IMR-90 (cell line): Measurements from ENCODE around the gene CCDC150. TPM values are rescaled to one million over a fixed set of nuclear protein-coding genes. Genes with fewer than 3 reads are reported as not detected.

Experiments
- ATAC-seq: fragments of 200-7000 bp; cut with Tn5 transposase; 2 replicates; pipeline ENCODE4 v1.9.1; 2020; ENCODE audit warnings: low read depth, mild to moderate bottlenecking, moderate library complexity
- BruUV-seq: library from RNA; stranded (reverse); fragments of 400-500 nt; replicated peaks from 2 replicates; lab custom pipeline; 2021; lab: Mats Ljungman, UMichigan
- CTCF ChIA-PET: fragments of 300-600 bp; formaldehyde crosslinking; extraction: SDS; loops from one replicate; lab custom pipeline; 2021; ENCODE audit warnings: antibody characterized with exemption; lab: Yijun Ruan, JAX
- POLR2A ChIA-PET: fragments of 300-600 bp; sonication (Branson Sonifier 250); formaldehyde crosslinking; loops from one replicate; lab custom pipeline; 2022; ENCODE audit warnings: antibody characterized with exemption; ENCODE audit not compliant: unreplicated experiment; lab: Charles Lee
- DNase-seq: peaks from one replicate; pipeline ENCODE4 v3.0.0; 2013
- H2AFZ ChIP-seq: replicated peaks from 2 replicates; pipeline ENCODE3; 2013; ENCODE audit warnings: low read length, mild to moderate bottlenecking; ENCODE audit not compliant: poor library complexity
- H2AK5ac ChIP-seq: 2 replicates; pipeline ENCODE4 v1.6.1; 2013; ENCODE audit warnings: low read depth, low read length, inconsistent platforms
- H2AK9ac ChIP-seq: replicated peaks from 2 replicates; pipeline ENCODE3; 2013; ENCODE audit warnings: mild to moderate bottlenecking, low read depth, low read length, moderate library complexity; ENCODE audit not compliant: poor library complexity
- H2BK120ac ChIP-seq: 2 replicates; pipeline ENCODE4 v1.6.1; 2013; ENCODE audit warnings: low read depth, low read length, inconsistent platforms
- H2BK15ac ChIP-seq: 3 replicates; pipeline ENCODE4 v1.6.1; 2013; ENCODE audit warnings: low read depth, low read length, inconsistent platforms
- H2BK20ac ChIP-seq: 2 replicates; pipeline ENCODE4 v1.6.1; 2013; ENCODE audit warnings: low read depth, mild to moderate bottlenecking, inconsistent platforms, low read length, moderate library complexity
- H2BK5ac ChIP-seq: 2 replicates; pipeline ENCODE4 v1.6.1; 2013; ENCODE audit warnings: mild to moderate bottlenecking, low read depth, low read length, inconsistent platforms; ENCODE audit not compliant: poor library complexity, severe bottlenecking
- H3K14ac ChIP-seq: replicated peaks from 2 replicates; pipeline ENCODE4 v1.6.1; 2013; ENCODE audit warnings: low read depth, low read length, inconsistent platforms
- H3K18ac ChIP-seq: 2 replicates; pipeline ENCODE4 v1.6.1; 2013; ENCODE audit warnings: low read depth, low read length, control low read depth
- H3K23ac ChIP-seq: 2 replicates; pipeline ENCODE4 v1.6.1; 2013; ENCODE audit warnings: low read depth, low read length, inconsistent platforms
- H3K27ac ChIP-seq: 2 replicates; pipeline ENCODE4 v1.5.1; 2013; ENCODE audit warnings: mild to moderate bottlenecking, control low read depth, low read length; ENCODE audit not compliant: insufficient read depth
- H3K27me3 ChIP-seq: 2 replicates; pipeline ENCODE4 v1.6.1; 2013; ENCODE audit warnings: low read length; ENCODE audit not compliant: control insufficient read depth, insufficient read depth
- H3K36me3 ChIP-seq: 2 replicates; pipeline ENCODE4 v1.6.1; 2013; ENCODE audit warnings: low read length, mixed read lengths; ENCODE audit not compliant: control insufficient read depth, insufficient read depth
- H3K4ac ChIP-seq: 2 replicates; pipeline ENCODE4 v1.6.1; 2013; ENCODE audit warnings: low read depth, low read length, inconsistent platforms
- H3K4me1 ChIP-seq: 2 replicates; pipeline ENCODE4 v1.6.1; 2013; ENCODE audit warnings: low read length, mixed read lengths; ENCODE audit not compliant: control insufficient read depth, insufficient read depth
- H3K4me2 ChIP-seq: 2 replicates; pipeline ENCODE4 v1.6.1; 2013; ENCODE audit warnings: low read depth, mild to moderate bottlenecking, control low read depth, low read length, moderate library complexity
- H3K4me3 ChIP-seq: 2 replicates; pipeline ENCODE4 v1.5.1; 2013; ENCODE audit warnings: low read depth, mild to moderate bottlenecking, control low read depth, low read length, moderate library complexity; ENCODE audit not compliant: insufficient read depth
- H3K56ac ChIP-seq: 2 replicates; pipeline ENCODE4 v1.6.1; 2013; ENCODE audit warnings: low read length, inconsistent platforms; ENCODE audit not compliant: insufficient read depth; ENCODE audit errors: extremely low read depth
- H3K79me1 ChIP-seq, 2 experiments: 2 replicates each; pipeline ENCODE4 v1.6.1; 2013; ENCODE audit warnings: low read length in 2 of 2, inconsistent platforms in 1 of 2, low read depth in 1 of 2
- H3K9ac ChIP-seq: 2 replicates; pipeline ENCODE4 v1.6.1; 2013; ENCODE audit warnings: low read depth, low read length, control low read depth
- H3K9me1 ChIP-seq: 2 replicates; pipeline ENCODE4 v1.6.1; 2013; ENCODE audit warnings: low read length, inconsistent platforms; ENCODE audit not compliant: insufficient read depth
- H3K9me3 ChIP-seq: 2 replicates; pipeline ENCODE4 v1.6.1; 2013; ENCODE audit warnings: low read length; ENCODE audit not compliant: control insufficient read depth, insufficient read depth
- H4K20me1 ChIP-seq: 2 replicates; pipeline ENCODE4 v1.6.1; 2013; ENCODE audit warnings: low read length, inconsistent platforms; ENCODE audit not compliant: insufficient read depth
- H4K5ac ChIP-seq: 2 replicates; pipeline ENCODE4 v1.6.1; 2013; ENCODE audit warnings: mild to moderate bottlenecking, low read depth, low read length, control low read depth
- H4K8ac ChIP-seq, 2 experiments: 2 replicates each; pipeline ENCODE4 v1.6.1; 2013; ENCODE audit warnings: low read depth in 2 of 2, low read length in 2 of 2, control low read depth in 1 of 2, inconsistent platforms in 1 of 2
- H4K91ac ChIP-seq: 2 replicates; pipeline ENCODE4 v1.6.1; 2013; ENCODE audit warnings: low read depth, low read length, inconsistent platforms; ENCODE audit not compliant: insufficient read depth
- CEBPB ChIP-seq: IDR thresholded peaks from 2 replicates; pipeline ENCODE4 v1.6.1; 2012; ENCODE audit warnings: low read depth, low read length, improper control_type of control experiment
- CHD1 ChIP-seq: IDR thresholded peaks from 2 replicates; pipeline ENCODE4 v1.6.1; 2012; ENCODE audit warnings: low read depth, low read length, improper control_type of control experiment
- CTCF ChIP-seq: conservative IDR thresholded peaks from 2 replicates; pipeline ENCODE4 v1.5.1; 2012; ENCODE audit warnings: mild to moderate bottlenecking, low read depth, low read length, improper control_type of control experiment
- ELK1 ChIP-seq: fragments of 150-350 bp; IDR thresholded peaks from 2 replicates; pipeline ENCODE4 v1.6.1; 2016; ENCODE audit warnings: low read depth, mild to moderate bottlenecking, low read length, moderate library complexity, borderline replicate concordance
- FOS ChIP-seq: fragments of 150-350 bp; IDR thresholded peaks from 2 replicates; pipeline ENCODE4 v1.6.1; 2016; ENCODE audit warnings: low read depth, low read length
- MAFK ChIP-seq: IDR thresholded peaks from 2 replicates; pipeline ENCODE4 v1.6.1; 2012; ENCODE audit warnings: low read depth, low read length, improper control_type of control experiment
- MAZ ChIP-seq: IDR thresholded peaks from 2 replicates; pipeline ENCODE4 v1.6.1; 2012; ENCODE audit warnings: low read depth, mild to moderate bottlenecking, low read length, improper control_type of control experiment, moderate library complexity, borderline replicate concordance
- MXI1 ChIP-seq: IDR thresholded peaks from 2 replicates; pipeline ENCODE4 v1.6.1; 2012; ENCODE audit warnings: low read depth, mild to moderate bottlenecking, low read length, moderate library complexity, borderline replicate concordance
- NFE2L2 ChIP-seq: fragments of 150-350 bp; IDR thresholded peaks from 2 replicates; pipeline ENCODE4 v1.6.1; 2016; ENCODE audit warnings: low read depth, mild to moderate bottlenecking, low read length
- POLR2A ChIP-seq: IDR thresholded peaks from 2 replicates; pipeline ENCODE4 v1.6.1; 2012; ENCODE audit warnings: mild to moderate bottlenecking, low read depth, low read length
- RCOR1 ChIP-seq: IDR thresholded peaks from 2 replicates; pipeline ENCODE4 v1.6.1; 2012; ENCODE audit warnings: mild to moderate bottlenecking, low read length, improper control_type of control experiment; ENCODE audit not compliant: insufficient replicate concordance
- RFX5 ChIP-seq: IDR thresholded peaks from 2 replicates; pipeline ENCODE4 v1.8.0; 2012; ENCODE audit warnings: low read depth, mild to moderate bottlenecking, low read length, moderate library complexity
- SMC3 ChIP-seq: fragments of 150-350 bp; IDR thresholded peaks from 2 replicates; pipeline ENCODE4 v1.6.1; 2016; ENCODE audit warnings: low read depth, mild to moderate bottlenecking, antibody characterized with exemption, low read length, moderate library complexity
- USF2 ChIP-seq: fragments of 150-350 bp; IDR thresholded peaks from 2 replicates; pipeline ENCODE4 v1.6.1; 2017; ENCODE audit warnings: mild to moderate bottlenecking, antibody characterized with exemption, low read length, low read depth
- WGBS, 2 experiments: methylation state at CpG; one replicate each; pipeline versions ENCODE4 v1.1.5 to v1.1.7; 2013; ENCODE audit warnings: missing lambda C conversion rate in 2 of 2; ENCODE audit not compliant: insufficient read length in 1 of 2; ENCODE audit errors: extremely low coverage in 2 of 2; 5-methylcytosine and 5-hydroxymethylcytosine counted together
- dilution Hi-C: fragments of 300-500 bp; cut with HindIII; formaldehyde crosslinking; loops from one replicate; pipeline ENCODE4 v1.14.3; 2018; ENCODE audit warnings: low sequenced_read_pairs; ENCODE audit not compliant: unreplicated experiment
- in situ Hi-C: fragments of 300-500 bp; cut with MboI; formaldehyde crosslinking; loops from 3 replicates; pipeline ENCODE4 v1.14.3; 2019; ENCODE audit warnings: low sequenced_read_pairs, inconsistent platforms, mixed read lengths
- intact Hi-C: fragments of 100-400 bp; cut with micrococcal nuclease; formaldehyde crosslinking; loops from 2 replicates; pipeline ENCODE4 v1.10.0; 2022
- polyA plus RNA-seq, 3 experiments: library from polyadenylated mRNA; depleted of rRNA; stranded (reverse); fragments of >200 nt; gene quantifications; 2 replicates each; pipeline ENCODE4 v1.2.3, GENCODE V29; 2012; ENCODE audit warnings: low replicate concordance in 1 of 3
- total RNA-seq: library from RNA; depleted of rRNA; stranded (reverse); fragments of >200 nt; gene quantifications from 2 replicates; pipeline ENCODE4 v1.2.3, GENCODE V29; 2012

CCDC150 gene
- total and polyA plus RNA-seq, 2 of the 4 experiments (the other 2 are of a cell fraction), result 3.8 to 4.3 TPM

- H2AK5ac ChIP-seq, result no peak overlapping the region
- H2BK120ac ChIP-seq, result no peak overlapping the region
- H3K27me3 ChIP-seq, result no peaks in the 10 kb centered on the region
- no peak overlapping the region for H4K5ac ChIP-seq
- no peak overlapping the region for H3K27ac ChIP-seq
- peaks cover 15% of the 10 kb centered on the region for H3K9me3 ChIP-seq
- no peak overlapping the region for H3K4ac ChIP-seq
- H4K8ac ChIP-seq, result no peak overlapping the region
- TF ChIP-seq ELK1 (no peak), FOS (no peak), CEBPB (no peak), USF2 (no peak), MXI1 (no peak), RFX5 (no peak), RCOR1 (no peak), SMC3 (no peak), CHD1 (no peak), CTCF (no peak), POLR2A (no peak), NFE2L2 (no peak), MAZ (no peak), MAFK (no peak)
- H3K9me1 ChIP-seq, result no peaks in the 10 kb centered on the region
- no CpG with 5 or more reads among the region's 1 CpG for WGBS, 2 experiments
- H3K9ac ChIP-seq, result no peak overlapping the region
- no peak overlapping the region for H3K56ac ChIP-seq
- ATAC-seq (no peak), DNase-seq (no peak)
- H2BK20ac ChIP-seq, result no peak overlapping the region
- no peak overlapping the region for H2AK9ac ChIP-seq
- intact Hi-C loops, result no loop called here
- H3K79me1 ChIP-seq, result peaks cover 7 to 12% of the 10 kb centered on the region in 2 experiments; a peak in 2 of 4 replicates
- H3K23ac ChIP-seq, result no peak overlapping the region
- no TSS peak for BruUV-seq
- CTCF ChIA-PET, result no interaction called here
- H3K18ac ChIP-seq, result no peak overlapping the region
- in situ Hi-C loops, result no loop called here
- no peaks in the 10 kb centered on the region for H3K4me1 ChIP-seq
- H3K4me3 ChIP-seq, result no peak overlapping the region
- no peak overlapping the region for H2AFZ ChIP-seq
- H3K14ac ChIP-seq, result no peak overlapping the region
- POLR2A ChIA-PET, result no interaction called here
- H4K91ac ChIP-seq, result no peak overlapping the region
- no peak overlapping the region for H3K4me2 ChIP-seq
- dilution Hi-C loops, result no loop called here
- no peaks in the 10 kb centered on the region for H3K36me3 ChIP-seq
- no peaks in the 10 kb centered on the region for H4K20me1 ChIP-seq
- H2BK15ac ChIP-seq, result no peak overlapping the region
- H2BK5ac ChIP-seq, result no peak overlapping the region
Observed at GRCh38 chr2:196655761-196656160, 16.2 kb downstream of the CCDC150 start.
